HG03095 (cell line): ENCODE data around the gene KDM4B.

Experiments
- ATAC-seq: cut with Tn5 transposase; IDR thresholded peaks from one replicate; pipeline ENCODE4 v1.9.1; 2021; ENCODE audit warnings: moderate library complexity; ENCODE audit not compliant: unreplicated experiment

KDM4B gene

DNA sequence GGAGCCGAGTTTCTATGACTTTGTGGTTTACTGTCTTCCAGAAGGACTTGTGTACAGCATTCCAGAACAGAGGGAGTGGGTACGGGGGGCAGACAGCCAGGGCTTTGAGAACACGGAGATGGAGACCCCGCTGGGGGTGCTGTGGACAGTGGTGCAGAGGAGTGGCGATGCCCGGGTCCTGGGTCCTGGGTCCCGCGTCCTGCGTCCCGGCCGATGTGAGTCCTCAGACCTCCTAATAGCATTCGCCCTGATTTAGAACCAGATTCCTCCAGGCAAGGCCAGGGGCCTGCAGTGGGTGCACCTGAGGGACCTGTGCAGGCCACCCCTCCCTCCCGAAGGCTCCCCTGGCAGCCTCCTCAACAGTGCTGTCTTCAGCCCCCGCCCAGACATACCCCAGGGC lies 97.9 kb downstream of the KDM4B start:
- ATAC-seq = no peak

DNA sequence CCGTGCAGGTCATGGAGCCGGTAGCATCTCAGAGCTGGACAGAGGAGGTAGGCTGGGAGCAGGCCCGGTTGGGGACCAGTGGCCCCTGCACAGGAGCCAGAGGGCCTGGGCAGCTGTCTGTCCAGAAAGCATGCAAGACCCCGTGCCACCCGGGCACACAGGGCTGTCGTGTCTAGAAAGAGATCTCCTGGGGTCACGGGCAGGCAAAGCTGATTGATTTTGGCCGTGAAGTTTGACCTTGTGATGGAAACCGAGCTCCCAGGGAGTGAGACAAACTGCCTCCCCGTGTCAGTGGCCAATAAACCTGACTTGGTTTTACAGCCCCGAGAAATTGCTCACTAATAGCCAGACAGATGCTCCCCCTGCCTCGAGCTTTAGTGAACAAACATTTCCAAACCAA lies 98.8 kb downstream of the KDM4B start:
- no peak for ATAC-seq

- no peak for ATAC-seq
Measured at GRCh38 chr19:5068233-5069072, 99.5 kb downstream of the KDM4B start.

DNA sequence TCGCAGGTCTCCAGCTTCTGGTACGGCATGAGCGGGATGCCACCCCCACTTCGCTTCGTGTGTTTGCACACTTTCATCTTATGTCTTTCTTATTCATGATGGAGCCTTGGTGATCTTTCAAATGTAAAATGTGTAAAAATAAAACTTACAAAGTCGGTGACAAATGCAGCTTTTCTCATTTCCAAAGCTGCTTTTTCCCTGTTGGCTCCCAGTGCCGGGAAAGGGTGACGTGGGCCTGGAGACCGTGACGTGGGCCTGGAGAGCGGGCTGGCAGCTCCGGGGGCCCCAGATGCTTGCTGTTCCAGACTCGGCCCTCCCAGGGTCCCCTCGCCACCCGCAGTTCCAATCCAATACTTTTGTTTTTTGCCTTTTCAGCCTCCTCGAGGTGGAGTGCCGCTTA lies 101.4 kb downstream of the KDM4B start:
- no peak for ATAC-seq

- no peak for ATAC-seq
Measured at GRCh38 chr19:5070930-5071329, 102.0 kb downstream of the KDM4B start.

DNA sequence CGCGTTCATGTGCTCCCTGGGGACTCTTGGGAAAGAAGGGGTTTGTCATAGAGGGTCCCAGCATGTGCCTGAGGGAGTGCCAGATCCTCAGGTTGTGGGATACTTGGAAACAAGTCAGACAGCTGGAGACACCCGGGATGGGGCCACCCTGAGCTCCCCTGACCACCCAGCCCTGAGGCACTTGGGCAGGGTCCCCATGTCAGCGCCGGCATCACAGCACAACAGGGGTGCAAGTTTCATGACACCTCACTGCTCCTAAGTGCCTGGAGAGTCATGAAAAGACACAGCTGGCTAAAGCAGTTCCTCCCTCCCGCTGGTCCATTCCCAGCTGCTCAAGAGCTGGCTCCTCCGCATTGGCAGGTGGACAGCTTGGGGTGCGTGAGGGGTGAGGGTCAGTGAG lies 102.7 kb downstream of the KDM4B start:
- no peak for ATAC-seq

DNA sequence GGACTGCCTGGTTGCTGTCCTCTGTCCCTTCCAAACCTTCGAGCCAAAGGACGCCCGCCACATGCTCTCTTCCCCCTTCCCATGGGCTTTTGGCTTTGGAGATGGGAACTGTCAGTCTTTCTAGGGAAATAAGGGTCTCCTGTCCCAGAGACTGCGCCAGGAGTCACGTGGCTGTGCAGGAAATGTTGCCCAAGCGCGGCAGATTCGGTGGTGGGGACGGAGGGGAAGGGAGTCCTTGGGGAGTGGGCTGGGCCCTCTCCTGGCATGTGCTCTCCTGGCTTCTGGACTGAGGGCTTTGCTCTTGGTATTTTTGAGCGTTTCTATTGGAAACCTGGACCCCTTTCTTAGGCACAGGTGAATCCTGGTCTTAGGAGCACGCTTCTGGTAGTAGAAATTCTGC lies 103.2 kb downstream of the KDM4B start:
- no peak for ATAC-seq

GRCh38 chr19:5073153-5073844 lies 104.4 kb downstream of the KDM4B start:
- ATAC-seq = no peak

- ATAC-seq = no peak
Measured at GRCh38 chr19:5074407-5074806, 105.5 kb downstream of the KDM4B start.

- ATAC-seq = no peak
Measured at GRCh38 chr19:5074830-5075394, 106.0 kb downstream of the KDM4B start.

GRCh38 chr19:5075597-5075996 lies 106.7 kb downstream of the KDM4B start:
- ATAC-seq = no peak

DNA sequence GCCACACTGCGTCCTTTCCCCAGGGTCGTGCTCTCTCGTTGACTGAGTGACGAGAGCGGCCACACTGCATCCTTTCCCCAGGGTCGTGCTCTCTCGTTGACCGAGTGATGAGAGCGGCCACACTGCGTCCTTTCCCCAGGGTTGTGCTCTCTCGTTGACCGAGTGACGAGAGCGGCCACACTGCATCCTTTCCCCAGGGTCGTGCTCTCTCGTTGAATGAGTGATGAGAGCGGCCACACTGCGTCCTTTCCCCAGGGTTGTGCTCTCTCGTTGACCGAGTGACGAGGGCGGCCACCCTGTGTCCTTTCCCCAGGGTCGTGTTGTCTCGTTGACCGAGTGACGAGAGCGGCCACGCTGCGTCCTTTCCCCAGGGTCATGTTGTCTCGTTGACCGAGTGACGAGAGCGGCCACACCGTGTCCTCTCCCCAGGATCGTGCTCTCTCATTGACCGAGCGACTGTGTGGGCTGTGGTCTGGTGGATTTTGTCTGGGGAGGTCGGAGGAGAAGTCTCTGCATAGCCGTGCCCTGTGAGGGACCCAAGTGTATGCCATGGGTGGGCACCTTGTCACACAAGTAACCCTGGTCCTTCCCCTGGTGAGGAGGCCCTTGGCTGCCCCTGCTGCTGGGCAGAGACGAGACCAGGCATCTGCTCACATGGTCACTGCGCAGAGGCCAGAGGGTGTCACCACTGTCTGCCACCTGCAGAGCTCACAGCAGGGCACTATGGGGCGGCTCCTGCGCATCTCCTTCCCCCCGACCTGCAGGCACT lies 107.7 kb downstream of the KDM4B start:
- ATAC-seq = no peak

DNA sequence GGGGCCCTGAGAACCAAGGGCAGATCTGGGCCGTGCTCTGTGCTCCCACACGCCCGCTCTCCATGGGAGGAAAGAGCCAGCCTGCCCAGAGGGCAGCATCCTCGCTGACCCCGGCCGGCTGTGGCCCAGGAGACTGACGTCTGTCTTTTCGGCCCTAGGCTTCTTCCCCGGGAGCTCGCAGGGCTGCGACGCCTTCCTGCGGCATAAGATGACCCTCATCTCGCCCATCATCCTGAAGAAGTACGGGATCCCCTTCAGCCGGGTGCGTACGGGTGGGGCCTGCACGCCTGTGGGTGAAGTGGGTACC lies 108.2 kb downstream of the KDM4B start:
- ATAC-seq = no peak

DNA sequence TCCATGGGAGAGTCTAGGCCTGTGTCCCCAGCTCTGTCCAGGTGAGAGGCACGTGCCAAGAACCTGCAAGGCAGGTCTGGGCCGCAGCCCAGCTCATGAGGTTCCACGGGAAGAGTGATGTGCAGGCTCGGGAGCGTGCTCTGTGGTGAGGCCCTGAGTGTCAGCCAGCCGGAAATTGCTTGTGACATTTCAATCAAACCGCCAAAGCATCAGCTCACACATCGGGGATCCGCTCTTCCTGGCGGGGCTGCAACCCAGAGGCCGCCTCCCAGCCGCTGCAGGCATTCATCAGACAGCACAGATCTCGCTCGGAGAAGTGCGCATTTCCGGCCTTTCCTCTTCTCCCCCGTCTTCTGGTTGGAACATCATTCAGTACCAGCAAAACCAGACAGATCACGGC lies 109.3 kb downstream of the KDM4B start:
- no peak for ATAC-seq

DNA sequence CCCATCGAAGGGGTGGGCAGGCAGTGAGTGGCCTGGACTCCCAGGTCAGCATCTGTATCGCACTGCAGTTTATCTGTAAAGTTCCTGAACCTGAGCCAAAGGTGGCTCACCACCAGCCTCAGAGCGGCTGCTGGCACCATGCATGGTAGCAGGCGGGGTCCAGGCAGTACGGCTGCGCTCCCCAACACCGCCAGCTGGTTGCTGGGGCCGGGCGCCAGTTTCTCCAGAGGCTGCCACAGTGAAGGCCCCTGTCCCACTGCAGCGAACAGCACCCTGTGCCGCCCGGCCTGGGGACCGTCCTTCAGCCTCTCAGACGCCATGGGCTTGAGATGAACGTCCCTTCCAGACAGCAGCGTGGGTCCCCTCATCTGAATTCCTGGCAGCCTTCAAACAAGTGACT lies 109.8 kb downstream of the KDM4B start:
- no peak for ATAC-seq

GRCh38 chr19:5079071-5079774 lies 110.3 kb downstream of the KDM4B start:
- no peak for ATAC-seq

DNA sequence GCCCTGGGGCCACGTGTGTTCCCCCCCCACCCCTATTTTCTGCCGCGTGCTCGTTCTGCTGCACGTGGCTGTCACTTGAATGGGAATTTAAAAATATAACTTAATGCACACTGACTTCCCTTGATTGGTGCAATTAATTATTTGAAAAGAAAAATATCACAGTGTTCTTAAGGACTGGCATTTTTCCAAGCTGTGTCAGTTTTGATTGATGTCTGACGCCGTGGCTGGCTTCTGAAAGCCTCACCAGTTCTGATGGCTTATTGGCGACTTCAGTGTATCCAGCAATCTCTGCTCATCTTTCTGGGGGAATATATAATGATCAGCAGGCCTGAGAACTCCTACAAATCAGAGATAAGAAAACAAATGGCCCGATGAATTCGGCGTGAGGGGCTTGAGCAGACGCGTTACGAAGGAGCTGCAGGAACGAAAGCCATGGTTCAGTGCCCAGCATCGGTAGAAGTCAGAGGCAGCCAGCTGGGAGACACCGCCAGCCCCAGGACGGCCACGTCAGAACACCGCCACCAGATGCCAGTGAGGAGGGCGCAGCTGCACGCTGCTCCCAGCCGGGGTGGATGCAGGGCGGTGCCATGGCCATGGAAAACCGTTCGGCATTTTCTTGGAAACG lies 111.2 kb downstream of the KDM4B start:
- ATAC-seq = no peak

- ATAC-seq = no peak
Measured at GRCh38 chr19:5080809-5081208, 111.9 kb downstream of the KDM4B start.

DNA sequence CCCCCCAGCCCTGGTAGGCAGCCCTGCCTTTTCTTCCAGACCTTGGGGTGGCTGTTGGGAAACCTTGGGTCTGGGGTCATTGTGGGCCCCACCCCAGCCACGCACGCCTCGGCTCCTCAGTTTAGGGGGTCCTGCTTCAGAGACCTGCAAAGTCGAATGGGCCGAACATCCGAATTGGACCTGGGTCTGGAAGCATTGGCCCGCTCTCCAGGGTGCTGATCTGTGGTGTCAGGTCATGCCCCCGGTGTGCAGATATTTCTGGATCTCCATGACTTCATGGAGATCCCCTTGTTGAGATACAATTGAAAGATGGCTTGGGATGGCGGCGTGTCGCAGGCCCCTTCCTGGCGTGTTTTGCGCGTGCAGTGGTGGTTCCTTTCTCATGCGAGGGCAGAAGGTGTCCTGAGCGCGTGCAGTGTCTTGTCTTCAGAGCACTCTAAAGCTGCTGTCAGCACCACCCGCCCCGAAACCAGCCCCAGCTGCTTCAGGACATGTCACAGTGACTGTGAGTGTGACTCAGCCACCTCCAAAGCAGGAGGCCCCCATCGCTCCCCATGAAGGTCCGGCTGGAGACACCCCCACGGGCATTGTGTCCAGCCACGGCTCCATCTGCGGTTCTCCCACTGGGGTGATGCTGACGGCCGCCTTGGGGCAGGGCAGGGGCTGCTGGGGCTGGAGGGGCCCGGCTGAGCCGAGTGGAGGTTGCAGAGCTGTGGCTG lies 112.7 kb downstream of the KDM4B start:
- no peak for ATAC-seq

DNA sequence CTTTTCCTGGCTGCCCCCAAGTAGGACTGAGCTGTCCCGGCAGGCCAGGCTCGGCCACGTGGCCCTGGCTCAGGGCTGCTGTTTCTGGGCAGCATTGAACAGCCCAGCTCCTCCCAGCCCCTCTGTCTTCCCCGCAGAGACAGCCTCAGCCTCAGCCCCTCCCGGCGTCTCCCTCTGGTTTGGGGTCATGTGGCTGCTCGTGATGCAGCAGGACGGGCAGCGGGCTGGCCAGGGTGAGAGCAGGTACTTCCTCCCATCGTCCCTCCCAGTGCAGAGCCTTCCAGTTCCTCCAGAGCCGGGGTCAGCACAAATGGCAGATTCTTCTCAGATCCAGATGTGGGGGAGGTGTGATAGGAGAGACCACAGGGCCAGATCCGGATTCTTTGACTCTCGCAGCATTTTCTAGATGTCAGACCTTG lies 114.6 kb downstream of the KDM4B start:
- no peak for ATAC-seq
